Stimulated activated CD8-positive, alpha-beta memory T cell treated with anti-CD3 and anti-CD28 coated beads, Interleukin-4, amount 100 ng/mL, for 48 hours (primary cell): Measurements from ENCODE around the gene MRPL47.
A peak's percentile ranks its signal among the peaks of the same experiment; 100 is the strongest.

Experiments used
- DNase-seq: peaks from one replicate; pipeline ENCODE4 v3.0.0-alpha.2; 2020

MRPL47 gene

GRCh38 chr3:179589143-179589542 lies 15.3 kb downstream of the MRPL47 start:
- no peak for DNase-seq

DNA sequence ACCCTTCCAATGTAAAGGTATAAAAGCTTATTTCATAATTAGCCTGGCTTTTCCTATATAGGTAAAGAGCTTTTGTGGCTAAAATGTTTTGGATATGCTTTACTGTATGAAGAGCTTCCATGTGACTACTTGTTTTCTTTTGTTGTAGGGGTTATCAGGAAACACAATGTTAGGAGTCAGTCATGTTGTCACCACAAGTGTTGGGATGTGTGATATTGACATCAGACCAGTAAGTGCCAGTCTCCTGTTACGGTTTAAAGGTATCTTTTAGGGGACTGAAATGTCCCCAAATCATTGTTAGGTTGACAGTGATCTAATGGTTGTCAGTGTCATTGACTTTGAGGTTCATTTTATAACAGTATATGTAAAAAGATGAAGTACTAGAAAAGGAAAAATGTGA lies 23.4 kb downstream of the MRPL47 start:
- no peak for DNase-seq

DNA sequence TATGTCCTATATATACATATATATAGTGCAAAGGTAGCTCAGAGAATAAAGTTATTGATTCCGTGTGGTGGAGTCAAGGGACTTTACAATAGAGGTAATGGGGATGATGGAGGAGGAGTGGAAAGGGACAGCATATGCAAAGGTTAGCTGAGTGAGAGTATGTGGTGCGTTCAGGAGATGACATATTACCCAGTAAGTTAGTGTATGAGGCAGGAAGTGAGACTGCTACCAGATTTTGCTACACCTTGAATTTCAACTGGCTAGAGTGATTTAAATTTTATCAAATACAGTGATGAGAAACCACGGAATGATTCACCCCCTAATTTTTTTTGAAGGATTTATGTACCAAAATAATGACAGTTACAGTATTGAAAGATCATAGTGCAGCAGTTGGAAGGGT lies 38.9 kb downstream of the MRPL47 start:
- no peak for DNase-seq

- peak; percentile 77 for DNase-seq
Measured at GRCh38 chr3:179563271-179563783, 41.1 kb downstream of the MRPL47 start.

GRCh38 chr3:179562591-179563270 lies 41.7 kb downstream of the MRPL47 start, which contains the start of gene ACTL6A:
Gene ACTL6A, plus strand, starts transcription at chr3:179562926. Its CDS starts 167 bp downstream, at chr3:179563093.
- DNase-seq, result peak; percentile 99

GRCh38 chr3:179560791-179561190 lies 43.6 kb downstream of the MRPL47 start:
- no peak for DNase-seq

- DNase-seq, result peak; percentile 61
Measured at GRCh38 chr3:179558742-179559364, 45.6 kb downstream of the MRPL47 start.

DNA sequence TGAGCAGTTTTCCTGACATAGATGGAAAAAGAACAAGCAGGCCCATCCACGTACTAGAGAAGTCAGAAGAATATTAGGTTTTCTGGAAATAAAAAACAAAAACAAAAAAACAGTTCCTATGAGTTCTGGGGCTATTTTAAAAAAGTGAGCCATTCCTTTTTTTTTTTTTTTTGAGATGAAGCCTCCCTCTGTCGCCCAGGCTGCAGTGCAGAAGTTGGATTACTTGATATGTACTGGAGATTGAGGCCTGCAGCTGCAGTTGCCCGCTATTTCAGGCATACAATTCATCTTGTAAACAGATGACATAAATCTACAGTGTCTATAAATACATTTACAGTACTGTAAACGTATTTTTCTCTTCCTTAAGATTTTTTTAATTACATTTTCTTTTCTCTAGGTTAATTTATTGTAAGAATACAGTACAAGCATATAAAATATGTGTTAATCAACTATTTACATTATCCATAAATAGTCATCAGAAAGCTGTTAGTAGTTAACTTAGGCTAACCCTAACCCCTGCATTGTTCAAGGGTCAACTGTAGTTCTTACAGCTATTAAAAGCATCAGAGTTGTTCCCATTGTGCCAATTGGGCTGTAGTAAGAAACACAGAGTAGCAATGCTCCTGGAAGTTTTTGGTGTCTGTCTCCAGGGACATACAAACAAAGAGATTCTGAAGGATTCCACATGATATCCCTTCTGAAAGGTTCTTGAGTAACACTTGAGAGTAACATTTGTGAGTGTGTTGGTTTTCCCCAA lies 52.9 kb downstream of the MRPL47 start:
- DNase-seq, result no peak

GRCh38 chr3:179546814-179547241 lies 57.6 kb downstream of the MRPL47 start:
- DNase-seq, result no peak

- DNase-seq, result no peak
Measured at GRCh38 chr3:179544981-179545645, 59.3 kb downstream of the MRPL47 start.

DNA sequence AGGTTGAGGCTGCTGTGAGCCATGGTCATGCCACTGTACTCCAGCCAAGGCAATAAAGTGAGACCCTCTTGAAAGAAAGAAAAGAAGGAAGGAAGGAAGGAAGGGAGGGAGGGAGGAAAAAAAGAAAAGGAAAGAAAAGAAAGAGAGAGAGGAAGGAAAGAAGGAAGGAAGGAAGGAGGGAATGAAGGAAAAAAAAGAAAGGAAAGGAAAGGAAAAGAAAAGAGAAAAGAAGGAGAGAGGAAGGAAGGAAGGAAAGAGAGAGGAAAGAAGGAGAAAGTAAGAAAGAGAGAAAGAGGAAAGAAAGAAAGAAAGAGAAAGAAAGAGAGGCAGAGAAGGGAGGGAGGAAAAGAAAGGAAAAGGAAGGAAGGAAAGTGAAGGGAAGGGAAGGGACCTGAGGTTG lies 62.1 kb downstream of the MRPL47 start:
- no peak for DNase-seq

DNA sequence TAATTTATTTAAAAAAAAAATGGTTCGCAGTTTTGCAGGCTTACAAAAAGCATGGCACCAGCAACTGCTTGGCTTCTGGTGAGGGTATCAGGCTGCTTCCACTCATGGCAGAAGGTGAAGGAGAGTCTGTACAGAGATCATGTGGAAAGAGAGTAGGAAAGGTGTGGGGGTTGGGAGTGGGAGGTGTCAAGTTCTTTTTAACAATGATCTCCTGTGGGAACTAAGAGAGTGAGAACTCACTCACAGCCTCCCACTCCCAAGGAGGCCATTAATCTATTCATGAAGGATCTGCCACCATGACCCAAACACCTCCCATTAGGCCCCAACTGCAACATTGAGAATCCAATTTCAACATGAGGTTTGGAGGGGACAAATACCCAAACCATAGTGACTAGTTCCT lies 62.8 kb downstream of the MRPL47 start:
- DNase-seq, result no peak

GRCh38 chr3:179541094-179541493 lies 63.3 kb downstream of the MRPL47 start:
- no peak for DNase-seq
